HG03558 (cell line): Measurements from ENCODE around the gene LRRC46.

ENCODE experiments used
- ATAC-seq: cut with Tn5 transposase; IDR thresholded peaks from one replicate; pipeline ENCODE4 v1.9.1; 2021; ENCODE audit warnings: moderate number of reproducible peaks; ENCODE audit not compliant: unreplicated experiment; ENCODE audit errors: extremely low read depth

LRRC46 gene

DNA sequence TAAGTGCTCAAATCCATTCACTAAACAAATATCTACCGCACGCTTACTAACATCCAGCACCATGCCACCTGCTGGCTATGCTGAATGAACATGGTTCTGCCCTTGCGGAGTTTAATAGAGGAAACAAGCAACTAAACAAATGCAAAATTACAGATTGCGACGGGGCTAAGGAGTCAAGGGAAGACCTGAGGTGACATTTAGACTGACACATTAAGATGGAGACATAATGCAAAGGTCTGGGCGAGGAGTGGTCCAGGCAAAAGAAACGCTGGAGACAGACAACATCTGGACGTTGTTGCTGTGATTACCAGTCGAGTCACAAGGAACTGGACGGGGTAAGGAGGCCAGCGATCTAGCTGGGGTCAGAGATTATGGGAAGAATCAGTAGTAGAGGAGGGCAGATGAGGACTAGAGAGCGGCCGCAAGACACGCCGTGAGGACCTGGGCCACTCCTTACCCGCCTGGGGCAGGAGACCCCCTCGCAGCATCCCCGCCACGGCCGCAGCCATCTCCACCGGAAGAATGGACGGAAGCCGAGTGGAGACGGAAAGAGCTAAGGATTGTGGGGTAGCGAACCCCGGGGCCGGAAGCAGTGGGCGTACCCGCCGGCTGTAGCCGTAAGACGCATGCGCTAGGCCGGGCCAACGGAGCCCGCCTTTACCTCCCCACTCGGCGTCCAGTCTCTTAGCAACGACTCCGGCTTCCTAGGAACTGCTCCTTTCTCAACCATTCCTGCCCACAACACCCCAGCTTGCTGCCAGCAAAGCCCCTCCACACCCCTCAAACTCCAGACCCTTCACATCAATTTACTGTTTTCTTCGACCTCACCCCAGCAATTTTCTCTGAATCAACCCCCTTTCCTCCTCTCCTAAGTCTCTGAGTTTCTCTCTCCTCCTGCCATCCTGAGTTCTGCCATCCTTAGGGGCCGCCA, at the start of gene LRRC46, which contains the start of gene MRPL10:
LRRC46 (plus strand) TSS at position 668 of the 931 bp plus-strand sequence. CDS start 320 bp downstream, outside the sequence.
MRPL10 (minus strand) TSS at position 539 of the 931 bp plus-strand sequence; CDS start at position 509, 30 bp downstream.
- ATAC-seq, result peak; percentile 58

- ATAC-seq, result no peak
These were observed 45.8 kb upstream of the LRRC46 start for GRCh38 chr17:47785538-47786123.

DNA sequence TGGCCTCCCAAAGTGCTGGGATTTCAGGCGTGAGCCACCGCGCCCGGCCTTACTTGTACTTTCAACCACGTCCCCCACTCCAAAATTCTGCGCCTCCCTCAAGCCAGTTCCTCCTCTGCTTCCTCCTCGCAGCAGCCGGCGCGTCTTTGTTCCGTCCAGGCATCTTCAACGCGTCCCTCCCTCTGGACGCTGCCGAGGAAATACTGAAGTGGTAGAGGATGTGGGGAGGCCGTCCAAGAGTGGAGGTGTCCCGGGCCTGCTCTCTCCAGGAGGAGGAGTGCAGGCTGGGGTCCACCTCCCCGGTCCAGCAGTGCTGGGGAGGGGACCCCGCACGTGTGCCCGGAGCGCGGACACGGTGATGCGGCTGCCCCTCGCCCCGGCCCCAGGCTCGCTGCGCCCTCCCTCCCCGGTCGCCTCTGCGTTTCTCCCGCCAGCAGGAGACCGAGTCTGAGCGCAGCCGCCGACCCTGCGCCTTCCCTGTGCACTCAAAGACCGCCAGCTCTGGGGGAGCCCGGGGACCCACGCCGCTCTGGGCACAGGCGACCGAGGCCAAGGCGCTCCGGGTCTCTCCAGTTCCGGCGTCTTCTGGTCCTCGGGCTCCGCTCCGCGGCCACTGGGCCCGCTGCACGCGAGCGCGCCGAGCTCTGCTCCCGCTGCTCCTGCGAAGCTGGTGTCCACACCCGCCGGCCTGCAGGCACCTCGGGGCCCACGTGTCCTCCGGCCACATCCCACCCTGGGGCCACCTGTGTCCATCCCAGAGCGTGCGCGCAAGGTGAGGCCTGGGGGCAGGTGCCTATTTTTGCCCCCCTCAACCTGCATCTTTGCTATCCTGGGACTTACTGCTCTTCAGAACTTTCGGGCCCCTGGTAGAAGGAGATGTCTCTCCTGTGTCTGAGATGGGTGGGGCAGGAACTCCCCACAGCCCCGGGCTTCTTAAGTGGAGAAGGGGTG, 41.6 kb upstream of the LRRC46 start:
- no peak for ATAC-seq

- ATAC-seq, result no peak
These were observed 40.4 kb upstream of the LRRC46 start for GRCh38 chr17:47791025-47791424.

- ATAC-seq, result no peak
These were observed 39.0 kb upstream of the LRRC46 start for GRCh38 chr17:47792457-47792856.

DNA sequence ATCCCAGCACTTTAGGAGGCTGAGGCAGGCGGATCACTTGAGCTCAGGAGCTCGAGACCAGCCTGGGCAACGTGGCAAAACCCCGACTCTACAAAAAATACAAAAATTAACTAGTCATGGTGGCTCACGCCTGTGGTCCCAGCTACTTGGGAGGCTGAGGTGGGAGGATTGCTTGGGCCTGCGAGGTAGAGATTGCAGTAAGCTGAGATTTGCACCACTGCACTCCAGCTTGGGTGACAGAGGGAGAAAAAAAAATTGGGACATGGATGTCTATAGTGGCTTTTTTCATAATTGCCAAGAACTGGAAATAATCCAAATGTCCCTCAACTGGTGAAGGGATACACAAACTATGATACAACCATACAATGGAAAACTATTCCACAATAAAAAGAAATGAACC, 38.5 kb upstream of the LRRC46 start:
- no peak for ATAC-seq

DNA sequence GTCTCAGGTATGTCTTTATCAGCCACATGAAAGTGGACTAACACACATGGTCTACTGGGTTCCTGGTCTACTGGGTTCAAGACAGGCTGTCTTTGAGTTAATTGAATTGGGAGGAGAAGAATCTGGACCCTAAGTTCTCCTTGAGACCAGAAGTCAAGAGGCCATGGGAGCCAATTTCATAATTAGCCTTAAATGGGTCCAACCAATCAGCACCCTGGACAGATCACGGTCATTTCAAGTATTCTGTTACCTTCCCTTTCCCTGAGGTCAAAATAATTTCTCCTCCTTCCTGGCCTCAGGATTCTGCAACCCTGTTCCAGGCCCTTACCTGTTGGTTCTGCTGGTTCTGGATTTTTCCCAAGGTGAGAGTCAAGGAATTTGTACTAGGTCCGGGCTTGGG, 33.7 kb upstream of the LRRC46 start:
- ATAC-seq, result no peak

- no peak for ATAC-seq
These were observed 30.8 kb upstream of the LRRC46 start for GRCh38 chr17:47800686-47801085.

DNA sequence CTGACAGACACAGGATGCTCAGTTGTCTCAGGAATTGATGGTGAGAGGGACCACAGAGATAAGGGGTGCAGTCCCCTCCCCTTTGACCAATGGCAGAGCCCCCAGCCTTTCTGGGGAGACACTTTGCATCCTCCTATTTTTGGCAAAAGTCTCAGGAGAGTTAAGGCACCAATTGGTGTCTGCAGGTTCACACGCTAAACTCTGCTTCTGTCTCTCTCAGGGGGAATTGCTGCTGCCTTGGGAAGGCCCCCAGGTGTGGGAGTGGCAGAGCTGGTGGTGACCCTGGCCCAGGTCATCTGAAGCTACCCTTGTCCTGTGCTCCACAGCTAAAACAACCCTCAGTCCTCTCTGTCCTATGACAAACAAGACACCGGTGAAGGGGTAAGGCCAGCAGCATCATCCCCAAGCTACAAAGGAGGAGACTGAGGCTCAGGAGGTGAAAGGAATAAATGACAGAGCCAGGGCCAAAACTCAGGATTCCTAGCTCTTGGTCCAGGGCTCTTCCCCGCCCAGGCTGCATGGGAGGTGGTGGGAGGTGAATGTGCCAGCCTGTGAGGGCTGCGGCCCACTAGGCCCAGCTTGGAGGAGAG, 30.2 kb upstream of the LRRC46 start:
- ATAC-seq, result no peak

DNA sequence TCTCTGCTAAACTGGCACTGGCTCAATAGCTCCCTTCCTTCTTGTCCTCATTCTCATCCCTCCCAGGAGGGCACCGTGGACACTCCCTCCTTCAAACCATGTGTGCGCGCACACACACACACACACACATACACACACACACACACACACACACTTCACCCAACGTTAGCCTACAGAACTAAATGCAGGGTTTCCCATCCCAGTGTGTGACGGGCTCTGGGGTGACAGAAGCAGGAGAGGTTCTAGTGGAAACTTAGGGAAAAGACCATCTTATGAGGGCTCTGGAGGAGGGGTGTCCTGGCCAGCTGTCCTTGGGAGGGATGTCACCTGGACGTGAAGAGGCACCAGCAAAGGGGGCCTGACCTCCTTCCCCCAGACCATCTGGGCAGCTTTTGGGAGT, 29.6 kb upstream of the LRRC46 start:
- no peak for ATAC-seq

DNA sequence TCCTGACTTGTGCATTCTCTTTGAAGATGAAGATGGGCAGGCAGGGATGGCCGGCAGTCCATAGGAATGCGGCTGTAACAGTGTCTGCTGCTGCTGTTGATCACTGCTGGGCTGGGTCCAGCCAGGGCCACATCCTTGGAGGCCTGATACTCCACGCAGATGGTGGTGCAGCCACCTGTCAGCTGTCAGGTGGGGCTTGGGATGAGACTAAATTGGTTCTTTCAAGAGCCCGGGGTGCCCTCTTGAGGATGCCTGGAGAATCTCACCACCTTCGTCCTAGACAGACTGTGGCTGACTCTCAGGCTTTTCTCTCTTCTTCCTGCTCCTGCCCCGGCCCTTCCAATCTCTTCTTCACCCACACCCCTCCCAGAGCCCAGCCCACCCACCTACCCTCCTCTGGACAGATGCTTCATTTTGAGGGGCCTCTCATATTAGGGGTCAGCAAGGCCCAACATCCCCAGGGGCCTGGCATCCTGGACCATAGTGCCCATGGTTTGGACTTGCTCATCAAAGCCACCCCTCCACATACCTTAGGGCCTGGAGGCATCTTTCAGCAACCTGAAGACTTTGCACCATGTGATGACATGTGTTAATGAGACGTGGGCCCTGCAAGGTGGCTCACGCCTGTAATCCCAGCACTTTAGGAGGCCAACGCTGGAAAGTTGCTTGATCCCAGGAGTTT, 29.0 kb upstream of the LRRC46 start:
- ATAC-seq, result no peak

DNA sequence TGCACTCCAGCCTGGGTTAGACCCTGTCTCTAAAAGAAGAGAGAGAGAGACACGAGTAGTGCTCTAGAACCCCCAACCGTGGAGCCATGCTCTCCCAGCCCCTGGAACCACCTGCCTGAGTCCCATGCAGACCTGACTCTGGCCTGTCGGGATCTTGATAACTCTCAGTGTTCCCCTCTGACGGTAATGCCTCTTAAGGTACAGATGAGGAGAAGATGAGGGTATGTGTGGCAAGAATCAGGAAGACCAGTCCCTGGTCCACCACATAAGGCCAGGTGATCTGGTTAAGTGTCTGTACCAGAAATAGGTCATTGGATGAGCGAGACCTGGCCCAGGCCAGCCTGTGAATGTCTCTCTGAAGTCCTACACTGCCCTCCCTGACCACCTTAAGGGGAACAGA, 28.3 kb upstream of the LRRC46 start:
- ATAC-seq, result no peak

DNA sequence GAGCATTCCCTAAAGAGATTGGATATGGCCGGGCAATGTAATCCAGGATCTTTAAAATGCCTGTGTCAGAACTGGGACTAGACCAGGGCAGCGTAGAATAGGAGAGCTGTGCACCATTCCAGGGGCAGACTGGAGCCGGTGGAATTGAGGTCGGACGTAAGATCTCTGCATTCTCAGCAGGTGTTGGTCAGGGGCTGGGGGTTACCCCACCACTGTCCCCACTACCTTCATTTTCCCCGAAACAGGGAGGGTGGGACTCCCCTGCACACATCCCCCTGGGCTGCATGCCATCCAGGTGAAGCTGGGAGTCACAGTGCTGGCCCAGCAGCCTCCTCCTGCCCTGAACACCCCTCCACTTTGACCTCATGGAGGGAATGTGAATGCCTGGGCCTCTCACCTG, 27.7 kb upstream of the LRRC46 start:
- no peak for ATAC-seq

DNA sequence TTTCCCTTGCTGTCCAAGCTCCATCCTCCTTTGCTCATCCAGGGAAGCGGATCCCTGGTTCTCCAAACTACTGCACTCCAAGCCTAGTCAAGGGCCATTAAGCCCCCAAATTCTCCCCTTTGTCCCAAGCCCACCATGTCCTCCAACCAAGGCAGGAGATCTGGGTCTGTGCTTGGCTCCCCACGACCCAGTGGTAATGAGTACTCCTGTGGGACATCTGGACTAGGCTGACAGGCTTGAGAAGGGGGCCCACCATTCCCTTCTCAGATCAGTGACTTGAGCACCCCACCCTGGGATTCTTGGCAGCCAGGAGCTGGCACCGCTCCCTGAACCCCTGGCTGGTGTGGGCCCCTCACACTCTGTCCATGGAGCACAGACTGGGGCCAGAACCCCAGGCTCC, 27.0 kb upstream of the LRRC46 start:
- no peak for ATAC-seq

GRCh38 chr17:47806026-47806912, 25.2 kb upstream of the LRRC46 start:
- ATAC-seq, result no peak

DNA sequence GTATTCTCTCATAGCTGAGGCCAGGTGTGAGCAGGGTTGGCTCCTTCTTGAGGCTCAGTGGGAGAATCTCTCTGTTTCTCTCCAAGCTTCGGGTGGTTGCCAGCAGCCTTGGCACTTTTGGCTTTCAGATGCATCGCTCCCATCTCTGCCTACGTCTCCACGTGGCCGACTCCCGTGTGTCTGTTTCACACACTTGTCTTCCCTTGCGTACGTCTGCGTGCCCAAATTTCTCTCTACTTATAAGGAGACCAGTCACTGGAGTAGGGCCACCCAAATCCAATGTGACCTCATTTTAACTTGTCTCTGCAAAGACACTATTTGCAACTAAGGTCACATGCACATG, 24.6 kb upstream of the LRRC46 start:
- no peak for ATAC-seq

GRCh38 chr17:47807421-47807820, 24.0 kb upstream of the LRRC46 start:
- no peak for ATAC-seq

- no peak for ATAC-seq
These were observed 23.2 kb upstream of the LRRC46 start for GRCh38 chr17:47808036-47808829.
